ENCODE data around the gene KIF5C.
A peak's percentile ranks its signal among the peaks of the same experiment; 100 is the strongest.

The KIF5C gene

DNA sequence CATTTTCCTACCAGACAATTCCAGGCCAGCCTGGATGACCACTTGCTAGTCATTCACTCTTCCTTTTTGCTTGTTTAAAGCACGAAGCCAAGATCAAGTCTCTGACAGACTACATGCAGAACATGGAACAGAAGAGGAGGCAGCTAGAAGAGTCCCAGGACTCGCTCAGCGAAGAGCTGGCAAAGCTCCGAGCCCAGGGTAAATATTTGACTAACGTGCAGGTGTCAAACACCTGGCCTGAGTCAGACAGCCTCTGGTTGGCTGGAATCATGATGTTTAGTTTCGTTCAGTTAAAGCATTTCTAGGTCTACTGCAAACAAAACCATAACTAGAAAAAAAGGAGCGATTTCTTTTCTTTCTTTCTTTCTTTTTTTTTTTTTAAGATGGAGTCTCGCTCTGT lies 119.3 kb downstream of the KIF5C start:
- DNase-seq = no peak

DNA sequence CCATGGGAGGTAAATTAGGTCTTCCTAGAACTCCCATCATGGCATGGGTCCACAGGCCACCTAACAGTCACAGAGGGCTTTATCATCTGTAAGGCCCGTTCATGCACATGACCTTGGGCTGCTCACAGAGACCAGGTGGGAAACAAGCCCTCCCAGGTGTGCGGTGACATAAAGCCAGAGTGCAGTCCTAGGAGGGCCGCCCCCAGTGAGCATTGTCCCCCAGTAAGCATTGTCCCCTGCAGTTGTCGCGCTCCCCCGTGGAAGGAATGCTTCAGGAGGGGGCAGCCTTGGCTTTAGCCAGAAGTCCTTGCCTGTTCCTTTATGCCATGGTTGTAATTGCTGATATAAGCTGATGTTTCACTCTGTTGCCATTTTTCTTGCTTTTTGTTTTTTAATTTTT lies 121.8 kb downstream of the KIF5C start:
- no peak for DNase-seq

DNA sequence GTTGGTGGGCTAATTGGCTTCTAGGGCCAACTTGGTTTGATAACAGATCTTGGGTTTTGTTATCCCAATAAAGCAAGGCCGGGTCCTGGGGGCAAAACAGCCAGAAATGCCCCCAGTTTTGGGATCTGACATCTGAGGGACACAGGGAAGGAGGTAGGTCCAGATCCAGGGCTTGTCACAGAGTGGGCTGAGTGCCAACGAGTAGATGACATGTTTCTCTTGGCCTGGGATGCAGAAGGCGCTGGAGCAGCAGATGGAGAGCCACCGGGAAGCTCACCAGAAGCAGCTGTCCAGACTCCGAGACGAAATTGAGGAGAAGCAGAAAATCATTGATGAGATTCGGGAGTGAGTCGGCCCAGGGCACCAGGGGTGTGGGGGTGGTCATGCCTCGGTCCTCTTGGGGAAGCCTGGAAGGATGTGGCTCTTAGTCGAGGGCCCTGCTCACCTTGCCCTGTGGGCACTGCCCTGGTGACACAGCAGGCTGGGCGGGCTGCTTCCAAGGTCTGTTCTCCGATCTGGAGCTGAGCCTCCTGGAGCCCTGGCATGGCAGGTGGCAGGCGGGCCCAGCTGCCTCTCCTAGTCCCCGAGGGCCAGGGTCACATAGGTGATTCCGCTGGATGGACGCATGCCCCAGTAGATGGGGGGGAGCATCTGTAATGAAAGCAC lies 123.3 kb downstream of the KIF5C start:
- no peak for DNase-seq

- no peak for DNase-seq
Observed at GRCh38 chr2:148998831-148999200, 123.8 kb downstream of the KIF5C start.

- DNase-seq = no peak
Observed at GRCh38 chr2:148999451-148999921, 124.5 kb downstream of the KIF5C start.

DNA sequence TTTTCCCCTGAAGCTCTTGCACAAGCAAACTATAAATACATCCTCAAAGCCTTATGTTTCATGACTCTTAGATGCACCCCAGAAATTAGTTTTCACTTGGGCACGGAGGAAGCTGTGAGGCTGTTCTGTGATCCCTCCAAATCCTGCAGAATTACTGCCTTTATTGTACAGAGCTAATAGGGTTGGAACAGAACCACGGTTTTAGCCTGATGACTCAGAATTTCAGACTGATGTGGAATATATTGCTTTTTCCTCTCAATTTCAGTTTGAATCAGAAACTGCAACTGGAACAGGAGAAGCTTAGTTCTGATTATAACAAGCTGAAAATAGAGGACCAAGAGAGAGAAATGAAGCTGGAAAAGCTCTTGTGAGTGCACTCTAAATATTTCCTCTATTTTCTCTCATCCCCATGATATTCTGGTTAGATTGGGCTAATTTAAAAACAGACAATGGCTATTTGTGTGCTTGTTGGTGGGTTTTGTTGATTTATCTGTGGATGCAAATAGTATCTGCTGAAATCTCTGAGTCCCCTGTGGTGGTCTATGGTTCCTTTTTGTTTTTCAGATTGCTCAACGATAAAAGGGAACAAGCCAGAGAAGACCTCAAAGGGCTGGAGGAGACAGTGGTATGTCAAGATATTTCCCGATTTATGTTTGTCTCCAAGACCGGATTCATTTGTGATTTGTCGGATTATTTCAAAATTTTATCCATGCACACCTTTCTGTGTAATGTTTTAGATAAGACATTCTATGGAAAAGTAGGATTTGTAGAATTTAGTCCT lies 125.3 kb downstream of the KIF5C start:
- DNase-seq = no peak

- DNase-seq = no peak
Observed at GRCh38 chr2:149001496-149001895, 126.5 kb downstream of the KIF5C start.

- DNase-seq = no peak
Observed at GRCh38 chr2:149002378-149002890, 127.4 kb downstream of the KIF5C start.

- no peak for DNase-seq
Observed at GRCh38 chr2:149002891-149003740, 128.1 kb downstream of the KIF5C start.

DNA sequence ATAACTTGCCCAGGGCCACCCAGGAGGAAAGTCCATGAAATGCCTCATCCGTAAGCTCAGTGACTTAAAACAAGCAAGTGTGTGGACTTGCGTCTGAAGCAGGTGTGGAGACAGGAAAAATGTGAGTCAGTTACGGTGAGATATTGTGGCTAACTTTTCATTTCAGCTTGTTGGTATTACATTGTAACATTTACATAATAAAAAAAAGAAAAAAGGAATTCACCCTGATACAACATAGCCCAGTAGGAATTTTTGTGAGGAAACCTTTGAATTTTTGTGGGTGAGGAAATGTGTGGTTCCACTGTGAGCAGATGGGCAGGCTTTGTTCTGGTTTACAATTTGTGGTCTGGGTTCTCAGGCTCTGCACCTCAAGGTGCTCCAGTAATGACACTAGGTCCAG lies 129.8 kb downstream of the KIF5C start:
- DNase-seq = no peak

DNA sequence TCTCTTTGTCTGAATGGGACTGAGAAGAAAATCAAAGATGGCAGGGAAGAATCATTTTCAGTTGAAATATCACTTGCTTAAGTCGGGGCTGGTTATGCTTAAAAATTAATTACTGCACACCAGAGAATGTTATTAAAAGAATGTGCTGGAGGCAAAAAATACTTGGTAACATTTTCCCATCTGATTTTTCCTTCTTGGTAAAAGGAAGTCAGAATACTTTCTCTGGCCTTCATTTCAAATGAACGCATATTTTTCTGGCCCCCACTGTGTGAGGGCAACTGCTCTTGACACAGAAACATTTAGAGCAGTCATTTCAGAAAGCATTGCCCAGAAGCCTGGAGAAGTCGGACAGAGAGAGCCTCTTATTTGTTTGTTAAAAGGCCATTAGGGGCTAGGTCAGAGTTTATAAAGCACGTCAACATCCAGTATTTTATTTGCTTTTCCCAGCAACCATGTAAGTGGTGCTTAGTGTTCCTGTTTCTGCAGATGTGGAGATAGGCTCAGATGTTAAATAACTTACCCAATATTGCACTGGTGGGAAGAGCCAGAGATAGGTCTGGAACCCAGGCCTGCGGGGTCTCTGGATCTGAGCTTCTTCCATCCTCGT lies 130.5 kb downstream of the KIF5C start:
- peak; percentile 34 for DNase-seq

DNA sequence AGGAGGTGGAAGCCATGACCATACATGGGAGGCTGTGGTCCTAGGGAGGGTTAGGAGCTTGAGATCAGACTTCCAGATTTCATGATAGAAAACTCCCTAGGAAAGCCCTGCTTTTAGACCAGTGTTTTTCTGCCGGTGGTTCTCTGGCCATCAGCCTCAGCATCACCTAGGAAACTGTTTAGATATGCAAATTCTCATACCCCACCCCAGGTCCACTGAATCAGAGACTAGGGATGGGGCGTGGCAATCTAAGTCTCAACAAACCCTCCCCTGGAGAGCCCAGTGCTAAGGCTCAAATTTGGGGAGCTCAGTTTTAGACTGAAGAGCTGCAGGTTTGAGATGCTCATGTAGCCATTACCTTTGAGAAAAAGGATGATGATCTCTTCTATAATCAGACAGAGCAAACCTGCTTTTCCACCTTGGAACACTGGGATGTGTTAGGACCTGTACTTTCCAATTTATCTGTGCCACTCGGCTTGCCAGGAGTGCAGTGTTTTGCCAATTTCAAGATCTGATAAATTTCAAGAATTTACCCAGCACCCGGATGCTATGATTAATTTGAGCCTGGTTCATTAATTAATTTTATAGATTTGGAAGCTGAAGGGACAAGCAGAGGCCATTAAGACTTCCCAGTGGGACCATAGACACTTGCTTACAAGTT lies 132.0 kb downstream of the KIF5C start:
- DNase-seq = no peak

DNA sequence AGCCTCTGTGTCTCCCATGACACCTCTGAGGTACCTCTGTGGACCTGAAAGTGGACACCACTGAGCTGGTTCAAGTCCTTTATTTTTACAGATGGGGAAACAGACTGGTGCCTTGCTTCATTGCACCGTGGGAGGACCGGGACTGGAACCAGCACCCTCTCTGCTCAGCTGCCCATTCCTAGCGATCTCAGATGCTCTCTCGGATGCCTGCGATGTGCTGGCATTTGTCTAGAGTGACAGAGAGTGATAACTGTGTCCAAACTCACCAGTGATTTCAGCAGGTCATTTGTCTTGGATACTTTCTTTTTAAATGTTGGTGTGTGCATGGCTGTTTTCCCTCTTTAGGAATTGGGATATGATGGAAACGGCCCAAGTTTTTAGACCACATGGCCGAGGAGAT lies 133.4 kb downstream of the KIF5C start:
- DNase-seq = no peak

DNA sequence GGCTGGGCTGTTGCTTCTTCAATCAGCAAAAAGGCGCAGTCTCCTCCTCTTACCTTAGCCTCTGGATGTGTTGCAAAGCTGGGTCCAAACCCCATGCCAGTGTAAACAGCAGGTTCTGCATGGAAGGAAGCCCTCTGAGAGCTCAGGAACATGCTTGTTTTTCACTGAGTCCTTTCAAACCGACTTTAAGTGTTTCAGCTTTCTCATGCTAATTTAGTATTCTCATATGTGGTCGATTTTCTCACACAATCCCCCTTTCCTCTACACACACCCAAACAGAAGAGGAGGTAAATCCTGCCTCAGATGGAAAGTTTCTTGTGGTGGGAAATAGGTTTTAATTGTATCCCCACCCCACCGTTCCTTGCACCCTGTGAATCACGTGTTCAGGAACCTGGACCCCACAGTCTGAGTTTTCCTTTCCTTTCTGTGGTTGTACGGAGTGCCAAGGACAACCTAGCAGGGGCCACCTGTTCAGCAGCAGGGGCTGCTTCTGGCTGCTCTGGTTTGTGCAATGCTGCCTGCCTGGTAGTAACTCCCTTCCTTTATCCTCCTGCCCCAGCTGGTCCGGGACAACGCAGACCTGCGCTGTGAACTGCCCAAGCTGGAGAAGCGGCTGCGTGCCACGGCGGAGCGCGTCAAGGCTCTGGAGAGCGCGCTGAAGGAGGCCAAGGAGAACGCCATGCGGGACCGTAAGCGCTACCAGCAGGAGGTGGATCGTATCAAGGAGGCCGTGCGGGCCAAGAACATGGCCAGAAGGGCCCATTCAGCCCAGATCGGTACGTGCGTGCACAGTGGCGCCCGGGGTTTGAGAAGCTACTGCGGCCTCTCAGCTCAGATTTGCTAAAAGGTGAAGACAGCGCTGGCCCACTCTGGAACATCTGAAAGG lies 134.8 kb downstream of the KIF5C start:
- DNase-seq = no peak

DNA sequence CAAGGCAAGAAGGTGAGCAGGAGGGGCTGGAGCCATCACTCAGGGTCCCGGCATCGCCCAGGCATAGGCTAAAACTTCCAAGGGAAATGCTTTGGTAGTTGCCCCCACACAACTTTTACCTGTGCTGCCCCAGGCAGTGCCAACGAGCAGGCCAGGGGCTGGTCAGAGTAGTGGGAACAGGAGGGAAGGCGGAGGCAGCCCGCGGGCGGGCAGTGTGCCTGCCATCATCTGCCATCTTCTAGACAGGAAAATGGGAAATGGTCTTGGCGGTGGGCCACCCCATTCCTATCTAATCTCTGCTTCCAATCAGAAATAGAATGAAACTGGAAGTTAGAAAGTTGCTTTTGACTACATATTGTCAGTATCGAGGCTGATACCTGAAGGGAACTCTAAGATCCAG lies 137.5 kb downstream of the KIF5C start:
- no peak for DNase-seq

- no peak for DNase-seq
Observed at GRCh38 chr2:149015501-149015900, 140.5 kb downstream of the KIF5C start.

DNA sequence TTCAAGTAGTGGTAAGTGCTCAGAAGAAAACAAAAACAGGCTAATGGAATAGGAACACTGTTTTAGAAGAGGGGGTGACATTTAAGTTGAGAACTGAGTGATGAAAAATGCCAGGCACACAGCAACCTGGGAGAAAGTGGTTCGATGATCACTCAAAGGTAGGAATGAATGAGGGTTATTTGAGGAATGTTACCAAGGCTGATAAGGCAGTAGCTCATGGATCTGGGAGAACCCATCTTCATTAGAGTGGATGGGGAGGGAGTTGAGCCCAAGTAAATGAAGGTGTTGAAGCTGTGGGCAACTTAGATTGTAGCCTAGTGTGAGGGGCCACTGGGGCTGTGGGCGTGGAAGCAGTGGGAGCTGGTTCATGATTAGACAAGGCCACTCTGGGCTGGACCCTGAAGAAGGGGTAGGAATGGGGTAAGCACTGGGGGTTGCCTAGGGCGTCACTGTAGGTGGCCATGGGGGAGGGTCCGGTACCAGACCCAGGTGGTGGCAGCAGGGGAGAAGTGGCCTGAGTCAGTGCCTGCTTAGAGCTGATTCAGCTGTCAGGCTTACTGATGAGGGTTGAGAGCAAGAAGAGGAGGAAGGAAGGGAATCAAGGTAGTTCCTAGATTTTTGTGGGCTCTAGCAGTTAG lies 141.0 kb downstream of the KIF5C start:
- DNase-seq = no peak

DNA sequence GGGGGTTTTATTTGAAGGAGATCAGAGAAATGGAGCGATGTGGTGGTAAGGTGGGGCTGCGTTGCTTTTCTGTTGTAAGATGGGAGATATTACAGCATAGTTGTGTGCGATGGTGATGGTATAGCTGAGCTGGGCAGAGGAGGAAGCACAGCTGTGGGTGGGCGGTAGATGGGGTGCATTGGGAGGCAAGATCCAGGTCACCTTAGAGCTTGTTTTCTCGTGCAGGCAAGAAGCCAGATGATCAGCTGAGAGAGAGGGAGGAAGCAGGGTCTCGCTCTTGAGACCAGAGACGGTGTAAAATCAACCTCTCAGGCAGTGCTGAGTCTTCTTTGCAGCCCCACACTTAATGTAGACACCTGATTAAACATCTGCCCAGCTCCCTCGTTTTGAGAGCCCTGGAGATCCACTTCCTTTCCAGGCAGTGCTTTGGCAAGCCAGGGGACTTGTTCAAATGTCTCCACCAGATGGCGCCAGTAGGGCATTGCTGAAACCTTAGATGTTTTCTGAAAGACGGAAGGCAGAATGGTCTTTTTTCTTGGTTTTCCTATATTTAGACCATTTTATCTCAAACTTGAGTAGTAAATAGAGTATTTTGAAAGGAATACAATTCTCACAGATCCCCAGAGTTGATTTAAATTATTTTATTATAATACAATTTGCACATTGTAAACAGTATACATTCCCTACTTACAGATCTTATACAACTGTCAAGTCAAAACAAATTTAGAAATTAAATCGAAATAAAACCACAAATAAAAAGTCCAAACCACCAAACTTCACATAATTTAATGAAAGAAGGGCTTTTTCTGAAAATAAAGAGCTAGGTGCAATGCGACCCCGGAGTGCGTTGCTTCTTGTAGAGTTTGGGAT lies 142.3 kb downstream of the KIF5C start:
- DNase-seq = peak; percentile 74

GRCh38 chr2:149018981-149019380 lies 144.0 kb downstream of the KIF5C start:
- no peak for DNase-seq

DNA sequence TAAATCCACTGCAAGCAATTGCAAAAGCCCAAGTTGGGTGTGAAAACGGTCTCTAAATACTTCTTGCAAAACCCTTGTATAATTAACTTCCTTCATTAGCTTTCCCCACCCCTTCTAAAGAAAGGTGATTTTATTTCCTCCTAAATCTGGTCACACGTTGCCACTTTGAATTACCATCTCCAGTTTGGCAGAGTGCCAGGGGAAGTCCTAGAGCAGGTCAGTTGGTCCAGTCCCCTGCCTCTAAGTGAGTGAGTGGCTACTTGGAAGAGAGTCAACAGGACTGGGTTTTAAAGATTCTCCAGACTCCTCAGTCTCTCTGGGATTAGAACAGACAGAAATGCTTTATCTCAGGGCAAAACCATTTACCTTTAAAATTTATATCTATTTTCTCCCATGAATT lies 144.7 kb downstream of the KIF5C start:
- DNase-seq = no peak
